CD4-positive, alpha-beta T cell treated with Interleukin-12 subunit alpha and Interleukin-12 subunit beta, for 1 hour (primary cell): ENCODE results near the gene CCDC185.

Experiments used
- DNase-seq: peaks from one replicate; pipeline ENCODE4 v3.0.0-alpha.2; 2020

Gene CCDC185

GRCh38 chr1:223437151-223437550, 43.9 kb downstream of the CCDC185 start:
- DNase-seq: no peak

- DNase-seq: no peak
These were observed 50.2 kb downstream of the CCDC185 start for GRCh38 chr1:223443397-223443796.

GRCh38 chr1:223444411-223444810, 51.2 kb downstream of the CCDC185 start:
- no peak for DNase-seq
